Suprapubic skin (tissue), 4 donors: Measurements from ENCODE around the gene CAPN10. TPM values are rescaled to one million over a fixed set of nuclear protein-coding genes. Genes with fewer than 3 reads are reported as not detected.

ENCODE experiments used
- DNase-seq, 2 donors: peaks; one replicate each; pipeline ENCODE4 v3.0.0-alpha.2; 2019; ENCODE audit warnings: low spot score in 2 of 2
- H3K27ac ChIP-seq: fragments of 200-600 bp; sonication (generic); one replicate; pipeline ENCODE4 v1.5.1; 2019
- H3K27me3 ChIP-seq: fragments of 200-600 bp; sonication (generic); one replicate; pipeline ENCODE4 v1.5.1; 2019
- H3K36me3 ChIP-seq: fragments of 200-600 bp; sonication (generic); one replicate; pipeline ENCODE4 v1.5.1; 2019
- H3K4me1 ChIP-seq: fragments of 200-600 bp; sonication (generic); one replicate; pipeline ENCODE4 v1.5.1; 2019
- H3K4me3 ChIP-seq: fragments of 200-600 bp; sonication (generic); one replicate; pipeline ENCODE4 v1.5.1; 2019; ENCODE audit warnings: mild to moderate bottlenecking
- H3K9me3 ChIP-seq: fragments of 200-600 bp; sonication (generic); one replicate; pipeline ENCODE4 v1.5.1; 2019
- CTCF ChIP-seq, 2 donors: fragments of 200-600 bp in 1 of 2; fragments of 450-650 bp in 1 of 2; sonication (generic) in 1 of 2; IDR thresholded peaks; one replicate each; pipeline ENCODE4 v1.5.1; 2016 to 2019; ENCODE audit warnings: antibody characterized with exemption in 2 of 2, mild to moderate bottlenecking in 1 of 2, moderate library complexity in 1 of 2
- EP300 ChIP-seq: sonication (generic); formaldehyde crosslinking; IDR thresholded peaks from one replicate; pipeline ENCODE4 v1.6.1; 2017; ENCODE audit warnings: antibody characterized with exemption
- POLR2A ChIP-seq, 2 donors: fragments of 450-650 bp; IDR thresholded peaks; one replicate each; pipeline ENCODE4 v1.6.1; 2017; ENCODE audit warnings: antibody characterized with exemption in 2 of 2, mild to moderate bottlenecking in 2 of 2, moderate library complexity in 2 of 2
- POLR2AphosphoS5 ChIP-seq, 3 donors: sonication (generic); formaldehyde crosslinking; IDR thresholded peaks; one replicate each; pipeline ENCODE4 v1.6.1; 2017; ENCODE audit warnings: antibody characterized with exemption in 3 of 3
- WGBS: methylation state at CpG from one replicate; pipeline ENCODE4 v1.1.5; 2018; 5-methylcytosine and 5-hydroxymethylcytosine counted together
- total RNA-seq, 4 donors: library from RNA; depleted of rRNA; stranded (reverse); fragments of >200 nt; gene quantifications; one replicate each; pipeline ENCODE4 v1.1.0, GENCODE V29; 2016

Gene CAPN10
- total RNA-seq, 4 donors from 2014 or later: 31.3 to 73.6 (median 37.9) TPM

GRCh38 chr2:240627736-240628506 is 41.4 kb downstream of the CAPN10 start:
- peak; percentile 42 to 63 for DNase-seq
- WGBS: 82% methylated on average over 7 of the region's 17 CpGs
- Histone ChIP-seq H3K27ac (no peak overlapping the region), H3K27me3 (no peaks in the 10 kb centered on the region), H3K4me1 (peaks cover 5% of the 10 kb centered on the region), H3K9me3 (no peaks in the 10 kb centered on the region), H3K4me3 (no peak overlapping the region), H3K36me3 (no peaks in the 10 kb centered on the region)
- no peak for TF ChIP-seq CTCF (IDR thresholded peaks at IDR 0.05)
- TF ChIP-seq POLR2A (IDR thresholded peaks at IDR 0.05): no peak
- no peak for TF ChIP-seq POLR2AphosphoS5 (IDR thresholded peaks at IDR 0.05)
- no peak for TF ChIP-seq EP300

- no CpG with 5 or more reads among the region's 7 CpGs for WGBS
- no peaks in the 10 kb centered on the region for H3K36me3 ChIP-seq
- no peak for DNase-seq
- TF ChIP-seq EP300 (no peak), CTCF (IDR thresholded peaks at IDR 0.05) (no peak), POLR2AphosphoS5 (IDR thresholded peaks at IDR 0.05) (no peak), POLR2A (IDR thresholded peaks at IDR 0.05) (no peak)
- no peaks in the 10 kb centered on the region for H3K9me3 ChIP-seq
- H3K27me3 ChIP-seq: no peaks in the 10 kb centered on the region
- no peak overlapping the region for H3K4me3 ChIP-seq
- no peak overlapping the region for H3K27ac ChIP-seq
- peaks cover 5% of the 10 kb centered on the region for H3K4me1 ChIP-seq
Observed at GRCh38 chr2:240628507-240628807, 41.9 kb downstream of the CAPN10 start.

GRCh38 chr2:240628808-240629618 is 42.5 kb downstream of the CAPN10 start:
- DNase-seq: peak; percentile 46 to 74
- WGBS: 86% methylated on average over 15 of the region's 20 CpGs

GRCh38 chr2:240629619-240629967 is 43.1 kb downstream of the CAPN10 start:
- H3K27me3 ChIP-seq: no peaks in the 10 kb centered on the region
- no peak for TF ChIP-seq EP300
- TF ChIP-seq POLR2AphosphoS5 (IDR thresholded peaks at IDR 0.05): no peak
- TF ChIP-seq CTCF (IDR thresholded peaks at IDR 0.05): no peak
- no peak for TF ChIP-seq POLR2A (IDR thresholded peaks at IDR 0.05)
- 67% methylated on average over 5 of the region's 5 CpGs for WGBS
- H3K9me3 ChIP-seq: no peaks in the 10 kb centered on the region
- no peaks in the 10 kb centered on the region for H3K36me3 ChIP-seq
- H3K4me1 ChIP-seq: peaks cover 5% of the 10 kb centered on the region
- no peak overlapping the region for H3K27ac ChIP-seq
- no peak for DNase-seq
- H3K4me3 ChIP-seq: no peak overlapping the region

More at GRCh38 chr2:240628808-240629618, 42.5 kb downstream of the CAPN10 start:
- no peak for TF ChIP-seq EP300
- no peak for TF ChIP-seq POLR2AphosphoS5 (IDR thresholded peaks at IDR 0.05)
- no peak for TF ChIP-seq POLR2A (IDR thresholded peaks at IDR 0.05)
- TF ChIP-seq CTCF (IDR thresholded peaks at IDR 0.05): no peak
- H3K36me3 ChIP-seq: no peaks in the 10 kb centered on the region
- no peaks in the 10 kb centered on the region for H3K27me3 ChIP-seq
- no peak overlapping the region for H3K27ac ChIP-seq
- no peak overlapping the region for H3K4me3 ChIP-seq
- no peaks in the 10 kb centered on the region for H3K9me3 ChIP-seq
- peaks cover 5% of the 10 kb centered on the region for H3K4me1 ChIP-seq
